Fibroblast of gingiva (primary cell): ENCODE results near the gene RECQL.

ENCODE experiments used
- DNase-seq: peaks from one replicate; pipeline ENCODE4 v3.0.0-alpha.2; 2011; ENCODE audit warnings: low read depth

The RECQL gene, protein sequence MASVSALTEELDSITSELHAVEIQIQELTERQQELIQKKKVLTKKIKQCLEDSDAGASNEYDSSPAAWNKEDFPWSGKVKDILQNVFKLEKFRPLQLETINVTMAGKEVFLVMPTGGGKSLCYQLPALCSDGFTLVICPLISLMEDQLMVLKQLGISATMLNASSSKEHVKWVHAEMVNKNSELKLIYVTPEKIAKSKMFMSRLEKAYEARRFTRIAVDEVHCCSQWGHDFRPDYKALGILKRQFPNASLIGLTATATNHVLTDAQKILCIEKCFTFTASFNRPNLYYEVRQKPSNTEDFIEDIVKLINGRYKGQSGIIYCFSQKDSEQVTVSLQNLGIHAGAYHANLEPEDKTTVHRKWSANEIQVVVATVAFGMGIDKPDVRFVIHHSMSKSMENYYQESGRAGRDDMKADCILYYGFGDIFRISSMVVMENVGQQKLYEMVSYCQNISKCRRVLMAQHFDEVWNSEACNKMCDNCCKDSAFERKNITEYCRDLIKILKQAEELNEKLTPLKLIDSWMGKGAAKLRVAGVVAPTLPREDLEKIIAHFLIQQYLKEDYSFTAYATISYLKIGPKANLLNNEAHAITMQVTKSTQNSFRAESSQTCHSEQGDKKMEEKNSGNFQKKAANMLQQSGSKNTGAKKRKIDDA

DNA sequence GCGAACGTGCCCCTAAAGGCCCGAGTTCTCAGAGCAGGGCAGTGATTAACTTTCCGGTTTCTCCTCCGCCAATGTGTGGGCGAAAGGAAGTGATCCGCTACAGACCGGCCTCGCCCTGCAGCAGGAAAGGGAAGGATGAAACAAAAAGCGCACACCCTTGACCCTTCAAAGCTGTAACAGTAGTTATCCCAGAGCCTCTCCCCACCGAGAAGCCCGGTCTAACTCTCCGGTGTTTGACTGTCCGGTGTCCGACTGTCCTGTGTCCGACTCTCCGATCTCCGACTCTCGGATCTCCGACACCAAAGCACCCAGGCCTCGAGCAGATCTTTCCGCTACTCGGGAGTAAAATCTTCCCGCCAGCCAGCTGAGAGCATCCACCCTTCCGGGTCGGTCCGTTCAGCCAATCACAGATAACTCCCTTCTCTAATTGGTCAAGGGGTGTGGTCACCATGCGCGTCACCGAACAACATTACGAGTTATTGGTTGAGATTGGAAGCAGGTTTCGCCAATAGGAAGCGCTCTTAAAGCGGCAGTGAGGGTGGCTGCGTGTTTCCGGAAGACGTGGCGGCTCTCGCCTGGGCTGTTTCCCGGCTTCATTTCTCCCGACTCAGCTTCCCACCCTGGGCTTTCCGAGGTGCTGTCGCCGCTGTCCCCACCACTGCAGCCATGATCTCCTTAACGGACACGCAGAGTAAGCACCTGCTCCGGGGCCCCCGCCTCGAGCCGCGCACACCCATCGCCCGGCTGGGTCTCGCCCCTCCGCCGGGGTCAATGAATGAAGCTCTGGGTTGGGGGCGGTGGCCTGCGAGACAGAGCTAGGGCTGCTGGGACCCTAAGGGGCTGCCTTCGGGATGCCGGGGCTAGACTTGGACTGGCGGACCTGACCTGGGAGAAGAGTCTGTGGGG is at the start of gene RECQL, which contains the start of gene GOLT1B:
Gene RECQL, minus strand, starts transcription at position 378 of the 906 bp plus-strand sequence. CDS start 2,065 bp downstream, outside the sequence.
Gene GOLT1B, plus strand, starts transcription at position 532 of the 906 bp plus-strand sequence. Its CDS starts 135 bp downstream, at position 667.
- DNase-seq: peak; percentile 97

DNA sequence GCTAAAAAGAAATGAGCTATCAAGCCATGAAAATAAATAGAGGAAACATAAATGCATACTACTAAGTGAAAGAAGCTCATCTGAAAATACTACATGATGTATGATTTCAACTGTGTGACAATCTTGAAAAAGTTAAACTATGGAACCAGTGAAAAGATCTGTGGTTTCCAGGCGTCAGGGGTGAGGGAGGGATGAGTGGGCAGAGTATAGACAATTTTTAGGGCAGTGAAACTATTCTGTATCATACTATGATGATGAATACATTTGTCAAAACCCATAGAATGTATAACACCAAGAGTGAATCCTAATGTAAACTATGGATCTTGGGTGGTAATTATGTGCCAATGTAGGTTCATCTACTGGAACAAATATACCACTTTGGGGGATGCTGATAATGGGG is 46.0 kb upstream of the RECQL start:
- no peak for DNase-seq

DNA sequence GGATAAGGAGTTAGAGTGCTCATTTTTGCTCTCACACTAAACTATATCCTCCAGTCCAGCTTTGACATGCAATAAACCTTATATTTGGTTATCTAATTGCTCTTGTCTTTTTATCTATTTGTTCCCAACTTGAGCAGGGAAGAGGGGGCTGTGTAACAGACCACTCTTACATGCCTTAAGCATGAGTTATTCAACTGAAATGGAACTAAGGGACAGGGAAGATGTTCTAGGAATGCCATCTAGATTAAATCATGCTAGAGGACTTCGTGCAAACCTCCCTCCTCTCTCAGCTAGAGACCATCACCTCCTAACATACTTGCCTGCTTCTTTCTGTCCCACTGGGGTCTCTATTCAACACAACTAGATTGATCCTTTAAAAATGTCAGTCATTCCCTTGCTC is 45.3 kb upstream of the RECQL start:
- DNase-seq: no peak

DNA sequence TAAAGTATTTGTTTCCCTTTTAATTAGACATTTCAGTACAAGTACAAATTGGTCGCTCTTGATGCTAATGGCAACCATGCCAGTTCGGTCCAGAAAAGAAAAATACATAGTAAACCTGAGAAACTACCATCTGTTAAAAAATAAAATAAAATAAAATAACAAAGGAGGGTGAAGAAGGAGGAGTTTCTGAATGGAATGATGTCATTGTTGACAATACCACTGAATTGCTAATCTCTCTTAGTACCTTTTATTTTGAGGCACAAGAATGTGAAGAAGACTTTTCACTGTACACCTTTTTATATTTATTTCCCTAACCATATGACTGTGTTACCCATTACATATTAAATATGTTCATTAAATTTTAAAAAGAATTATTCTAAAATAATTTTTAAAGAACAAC is 44.1 kb upstream of the RECQL start:
- no peak for DNase-seq

DNA sequence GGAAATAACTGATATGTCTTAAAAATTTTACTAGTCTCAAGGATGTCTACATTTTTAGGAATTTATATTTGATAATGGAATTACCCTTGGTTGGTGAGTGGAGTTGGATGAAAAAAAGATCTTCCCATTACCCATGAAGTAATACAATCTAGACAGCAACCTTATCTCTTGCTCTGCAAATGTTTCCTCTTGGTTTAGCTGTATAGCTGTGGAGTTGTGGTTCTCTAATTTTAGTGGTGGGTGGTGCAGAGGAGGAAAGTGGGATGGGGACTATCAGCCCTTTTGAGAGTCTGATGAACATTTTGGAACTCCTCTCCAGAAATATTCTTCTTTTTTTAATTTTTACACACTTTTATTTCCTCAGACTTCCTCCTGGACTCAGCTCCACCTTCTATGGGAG is 41.7 kb upstream of the RECQL start:
- DNase-seq: no peak

DNA sequence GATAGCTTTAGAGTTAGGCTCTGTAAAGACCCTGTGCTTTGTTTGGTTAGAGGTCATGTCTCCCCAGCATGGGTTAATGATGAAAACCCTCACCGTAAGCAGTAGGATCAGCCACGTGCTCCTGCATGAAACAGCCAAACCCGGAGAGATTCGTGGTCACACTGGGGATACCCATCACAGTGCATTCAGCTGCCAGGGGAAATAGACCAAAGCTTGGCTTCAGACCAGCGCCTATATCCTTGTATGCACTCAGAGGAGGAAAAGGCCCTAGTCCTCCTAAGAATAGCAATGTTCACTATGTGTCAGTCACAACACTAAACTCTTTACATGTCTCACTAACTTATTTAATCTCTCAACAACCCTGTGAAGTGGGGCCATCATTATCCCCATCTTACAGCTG is 41.0 kb upstream of the RECQL start:
- DNase-seq: no peak

DNA sequence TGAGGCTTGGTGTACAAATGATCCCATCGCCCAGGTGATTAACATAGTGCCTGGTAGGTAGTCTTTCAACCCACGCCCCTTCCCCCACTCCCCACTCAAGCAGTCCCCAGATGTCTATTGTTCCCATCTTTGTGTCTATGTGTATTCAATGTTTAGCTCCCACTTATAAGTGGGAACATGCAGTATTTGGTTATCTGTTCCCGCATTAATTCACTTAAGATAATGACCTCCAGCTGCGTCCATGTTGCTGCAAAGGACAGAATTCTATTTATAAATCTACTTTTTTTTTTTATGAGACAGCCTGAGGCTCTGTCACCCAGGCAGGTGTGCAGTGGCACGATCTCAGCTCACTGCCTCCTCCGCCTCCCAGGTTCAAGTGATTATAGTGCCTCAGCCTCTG is 40.3 kb upstream of the RECQL start:
- DNase-seq: no peak

DNA sequence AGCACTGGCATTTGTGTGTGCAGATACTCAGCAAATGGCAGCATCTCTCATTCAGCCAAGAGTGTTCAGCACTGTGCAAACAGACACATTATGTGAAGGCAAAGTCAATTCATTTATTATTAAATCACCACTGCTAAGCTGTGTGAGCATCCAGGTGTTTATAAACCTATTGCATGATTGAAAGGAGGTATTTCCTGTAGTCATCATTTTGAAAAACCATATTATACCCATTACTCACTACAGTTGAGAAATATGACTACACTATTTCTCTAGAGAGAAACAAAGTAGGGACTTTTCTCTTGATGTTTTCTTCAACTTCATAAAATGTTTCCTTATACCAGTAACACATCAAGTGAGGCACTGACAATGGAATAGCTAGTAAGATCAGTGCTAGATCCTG is 38.4 kb upstream of the RECQL start:
- no peak for DNase-seq

DNA sequence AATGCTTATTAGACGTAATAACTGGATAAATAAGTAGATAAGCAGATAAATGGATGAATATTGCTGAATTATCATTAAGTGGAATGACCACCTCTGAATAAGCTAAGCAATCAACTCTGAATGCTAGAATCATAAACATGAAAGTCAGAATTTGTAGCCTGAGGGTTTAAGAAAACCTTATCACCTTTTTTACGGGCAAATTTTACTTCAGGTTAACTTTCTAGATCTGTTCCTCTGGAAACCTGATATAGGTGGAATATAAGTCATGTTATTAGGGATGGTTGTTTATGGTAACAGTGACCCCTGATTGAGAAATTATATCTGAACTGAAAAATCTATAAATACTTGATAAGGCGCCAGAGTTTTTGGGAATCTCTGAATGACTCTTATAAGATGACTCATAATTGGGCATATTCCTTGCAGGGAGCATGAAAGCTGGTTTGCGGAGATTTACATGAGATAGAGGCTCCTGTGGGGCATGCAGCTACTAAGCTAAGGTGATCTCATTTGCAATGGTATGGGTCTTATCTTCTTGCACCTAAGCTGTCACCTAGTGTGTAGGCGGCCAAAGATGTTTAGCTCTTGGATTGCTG is 36.7 kb upstream of the RECQL start:
- DNase-seq: no peak

DNA sequence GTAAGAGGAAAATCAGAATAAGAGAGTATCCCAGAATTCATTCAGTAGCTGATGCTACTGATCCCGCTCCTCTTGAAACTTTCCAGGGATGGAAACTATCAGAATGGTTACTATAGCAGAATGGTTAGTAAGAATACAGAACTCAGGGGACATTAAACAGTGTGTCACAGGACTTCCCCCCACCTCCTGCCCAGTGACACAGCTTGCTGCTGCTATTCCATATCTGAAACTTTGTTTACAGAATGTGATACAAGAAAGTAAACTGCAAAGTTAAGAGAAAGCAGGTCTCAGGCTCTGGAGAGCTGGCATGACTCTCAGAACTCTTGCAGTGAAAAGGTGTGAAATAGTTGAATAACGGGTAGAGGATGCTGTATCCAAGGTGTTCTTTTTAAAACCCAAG is 28.0 kb upstream of the RECQL start:
- no peak for DNase-seq

DNA sequence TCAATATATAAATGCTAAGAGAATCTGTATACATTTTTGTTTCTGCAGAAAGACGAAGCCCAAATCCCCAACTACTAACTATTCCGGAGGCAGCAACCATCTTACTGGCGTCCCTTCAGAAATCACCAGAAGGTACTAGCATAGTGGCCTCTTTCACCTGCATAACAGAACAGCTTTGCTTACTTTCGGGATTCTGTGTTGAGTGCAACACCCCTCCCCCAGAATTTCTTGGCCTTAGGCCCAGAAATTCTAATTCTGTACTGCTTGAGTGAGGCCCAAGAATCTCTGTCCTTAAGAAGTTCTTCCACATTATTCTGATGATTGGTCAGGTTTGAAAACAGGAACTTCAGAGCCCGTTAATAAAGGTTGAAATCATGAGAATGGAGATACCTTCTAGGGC is 27.5 kb upstream of the RECQL start:
- no peak for DNase-seq

DNA sequence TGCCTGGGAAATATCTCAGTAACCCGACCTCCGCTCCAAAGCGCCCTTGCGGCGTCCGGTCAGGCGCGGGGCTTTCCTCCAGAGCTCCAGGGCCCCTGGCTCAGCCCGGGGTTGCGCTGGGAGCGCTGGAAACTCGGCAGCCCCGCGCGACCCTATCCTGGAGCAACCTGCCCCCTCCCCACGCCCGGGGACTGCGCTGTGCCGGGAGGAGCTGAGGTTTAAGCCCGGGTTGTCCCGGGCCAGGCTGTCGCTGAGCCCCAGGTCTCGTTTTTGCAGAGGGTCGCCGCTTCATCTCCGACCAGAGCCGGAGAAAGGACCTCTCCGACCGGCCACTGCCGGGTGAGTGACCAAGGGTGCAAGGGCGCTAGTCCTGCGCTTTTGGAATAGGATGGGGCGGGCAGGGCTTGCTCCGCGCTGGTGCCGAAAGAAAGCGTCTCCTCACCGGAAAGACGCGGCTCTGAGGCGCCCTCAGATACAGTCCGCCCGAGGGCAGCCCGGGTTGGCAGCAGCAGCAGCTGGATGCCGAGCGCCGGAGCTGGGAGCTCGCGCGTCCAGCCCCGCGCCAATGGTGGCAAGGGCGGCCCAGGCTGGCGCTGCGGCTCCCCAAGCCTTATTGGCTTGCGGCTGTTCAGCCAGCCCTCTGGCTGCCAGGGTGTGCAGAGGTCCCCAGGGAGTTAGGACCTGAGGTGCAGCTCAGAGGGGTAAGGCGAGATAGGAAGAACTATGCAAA is 26.2 kb upstream of the RECQL start:
- DNase-seq: peak; percentile 67

DNA sequence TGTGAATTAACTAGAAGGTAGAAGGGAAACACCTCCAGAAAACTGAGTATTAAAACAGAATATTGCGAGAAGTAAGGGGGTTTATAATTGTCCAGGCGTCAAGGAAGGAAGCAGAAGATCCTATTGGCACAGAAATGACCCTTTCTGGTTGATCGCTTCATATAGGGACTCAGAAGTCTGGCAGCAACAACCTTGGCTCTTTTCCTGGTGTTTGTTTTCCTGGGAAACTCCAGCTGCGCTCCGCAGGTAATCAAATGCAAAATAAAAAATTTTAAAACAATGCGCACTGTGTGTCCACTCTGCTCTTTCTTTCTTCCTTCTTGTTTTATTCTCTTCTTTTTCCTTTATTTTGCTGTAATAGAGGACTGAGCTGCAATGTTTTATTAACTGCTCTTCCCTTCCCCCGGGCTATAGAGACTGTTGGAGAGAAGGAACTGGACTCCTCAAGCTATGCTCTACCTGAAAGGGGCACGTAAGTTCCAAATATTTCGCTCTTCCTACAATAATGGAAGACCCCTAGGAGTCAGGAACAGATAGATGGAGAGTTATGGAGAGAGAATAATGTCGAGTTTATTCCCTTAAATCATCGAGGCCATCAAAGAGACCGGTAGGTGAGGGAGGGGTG is 25.4 kb upstream of the RECQL start:
- no peak for DNase-seq

DNA sequence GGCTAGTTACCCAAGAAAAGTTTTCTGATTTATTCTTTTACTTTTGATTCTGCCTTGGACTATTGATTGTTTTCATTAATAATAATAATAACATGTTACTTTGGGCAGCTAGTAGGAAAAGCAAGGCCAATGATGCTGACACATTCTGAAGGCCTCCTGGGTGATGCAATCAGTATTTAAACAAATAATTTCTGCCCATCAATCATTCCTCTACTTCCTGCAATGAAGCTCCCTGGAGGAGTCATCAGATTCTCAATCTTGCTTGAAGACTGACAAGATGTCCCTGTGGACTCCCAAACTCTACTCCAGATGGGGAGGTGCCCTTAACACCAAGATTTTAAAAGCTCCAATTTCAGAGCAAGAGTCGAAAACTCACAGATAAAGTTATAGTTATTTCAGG is 24.6 kb upstream of the RECQL start, which contains the start of gene SPX:
Gene SPX, plus strand, starts transcription at position 244 of the 400 bp plus-strand sequence. CDS start 177 bp downstream, outside the sequence.
- DNase-seq: no peak

DNA sequence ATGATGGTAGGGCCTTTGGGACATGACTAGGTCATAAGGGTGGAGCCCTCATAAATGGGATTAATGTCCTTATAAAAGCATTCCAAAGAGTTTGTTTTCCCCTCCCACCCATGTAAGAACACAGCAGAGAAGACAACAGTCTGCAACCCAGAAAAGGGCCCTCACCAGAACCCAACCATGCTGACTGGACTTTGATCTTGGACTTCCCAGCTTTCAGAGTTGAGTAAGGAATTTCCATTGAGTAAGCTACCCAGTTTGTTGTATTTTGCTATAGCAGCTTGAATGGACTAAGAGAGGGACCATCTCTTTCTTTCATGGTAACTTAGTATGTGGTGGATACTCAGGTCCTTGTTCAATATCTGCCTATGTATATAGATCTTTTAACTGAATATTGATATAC is 21.7 kb upstream of the RECQL start:
- no peak for DNase-seq

DNA sequence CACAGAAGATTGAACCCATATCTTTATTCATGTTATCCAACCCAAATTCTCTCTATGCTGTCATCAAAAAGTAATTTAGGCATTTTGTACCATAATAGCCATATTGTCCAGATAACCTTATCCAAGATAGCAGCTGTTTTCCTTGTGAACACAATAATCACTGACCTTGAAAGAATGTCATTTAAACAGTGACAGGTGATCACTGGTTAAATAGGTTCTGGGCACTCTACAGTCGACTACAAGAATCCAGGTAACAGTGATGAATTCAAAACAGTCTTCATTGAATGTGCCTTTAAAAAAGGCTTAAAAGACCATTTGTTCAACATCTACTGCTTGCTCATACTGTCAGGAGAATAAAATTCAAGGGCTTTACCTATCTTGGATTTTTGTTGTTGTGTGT is 20.1 kb upstream of the RECQL start:
- no peak for DNase-seq

DNA sequence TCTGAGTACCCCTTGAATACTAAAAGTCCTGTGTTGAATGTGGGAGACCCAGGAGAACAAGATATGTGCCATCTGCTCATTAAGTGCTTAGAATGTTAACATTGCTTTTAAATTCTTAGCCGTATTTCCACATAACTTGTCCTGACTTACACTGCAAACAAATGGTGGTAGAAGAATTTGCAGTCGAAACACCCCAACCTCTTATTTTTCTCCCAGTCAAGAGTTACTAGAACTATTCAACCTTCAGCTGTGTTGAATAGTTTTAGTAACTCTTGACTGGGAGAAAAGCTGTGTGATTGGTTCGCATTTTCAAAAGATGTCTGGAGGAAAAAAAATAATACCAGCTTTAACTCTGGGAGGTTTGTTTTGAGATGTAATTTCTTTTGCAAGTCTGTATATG is 17.0 kb upstream of the RECQL start:
- DNase-seq: no peak

DNA sequence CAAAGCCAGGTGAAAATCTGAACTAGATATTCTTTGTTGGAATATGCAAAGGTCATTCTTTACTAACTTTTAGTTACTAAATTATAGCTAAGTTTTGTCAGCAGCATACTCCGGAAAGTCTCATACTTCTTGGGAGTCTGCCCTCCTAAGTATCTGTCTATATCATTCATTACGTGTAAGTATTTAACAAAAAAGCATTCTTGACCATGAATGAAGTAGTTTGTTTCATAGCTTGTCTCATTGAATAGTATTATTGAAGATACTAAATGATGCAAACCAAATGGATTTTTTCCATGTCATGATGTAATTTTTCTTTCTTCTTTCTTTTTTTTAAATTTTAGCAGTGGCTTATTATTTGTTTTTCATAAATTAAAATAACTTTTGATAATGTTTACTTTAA is 14.8 kb upstream of the RECQL start:
- no peak for DNase-seq

DNA sequence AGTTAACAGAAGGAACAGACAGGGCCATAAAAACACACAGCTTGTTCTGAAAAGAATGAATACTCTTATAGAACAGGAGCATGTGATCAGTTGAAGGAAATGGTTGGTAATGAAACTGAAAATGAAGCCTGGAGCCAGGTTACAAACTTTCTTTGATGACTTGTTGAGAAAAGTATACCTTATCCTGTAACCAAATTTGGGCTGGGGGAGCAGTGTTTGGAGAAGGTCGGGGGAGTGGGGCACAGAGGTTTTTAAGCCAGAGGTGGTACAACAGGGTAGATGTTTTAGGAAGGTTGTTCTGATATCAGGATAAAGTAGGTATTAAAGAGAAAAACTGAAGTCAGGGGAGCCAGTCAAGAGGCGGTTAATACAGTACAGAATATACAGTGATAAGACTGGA is 8.3 kb upstream of the RECQL start:
- DNase-seq: no peak

DNA sequence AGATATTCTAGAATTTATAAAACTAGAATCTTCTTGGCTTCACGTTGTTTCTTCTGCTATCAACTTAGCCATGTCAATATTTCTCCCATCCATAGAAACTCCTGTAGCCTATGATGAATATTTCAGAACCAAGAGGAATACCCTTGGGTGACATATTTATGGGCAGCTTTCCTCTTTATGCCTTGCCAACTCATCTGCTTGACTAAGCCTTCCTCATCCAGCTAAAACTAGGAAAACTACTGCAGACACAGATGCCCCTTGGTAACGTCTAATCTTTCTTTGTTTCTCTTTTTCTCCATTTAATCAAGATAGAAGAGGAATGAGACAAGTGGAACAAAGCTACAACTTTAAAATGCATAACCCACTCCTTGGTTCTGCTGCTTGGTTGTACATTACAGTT is 6.4 kb upstream of the RECQL start:
- no peak for DNase-seq

DNA sequence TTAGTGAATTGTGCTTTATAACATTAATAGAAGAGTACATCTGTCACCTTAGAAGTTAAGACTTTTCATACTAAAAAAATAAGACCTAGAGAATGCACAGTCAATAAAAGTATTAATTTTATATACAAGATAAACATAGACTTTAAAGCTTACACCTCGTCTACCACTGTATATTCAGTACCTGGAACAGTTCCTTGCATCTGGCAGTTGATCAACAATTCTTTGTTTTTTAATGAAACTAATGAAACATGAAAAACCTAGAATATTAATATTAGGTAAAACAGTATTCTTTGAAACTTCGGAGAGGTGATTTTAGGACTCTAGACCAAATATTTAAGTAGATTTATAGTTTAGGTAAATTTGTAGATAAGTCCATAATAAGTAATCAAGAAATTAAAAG is 4.5 kb upstream of the RECQL start:
- no peak for DNase-seq
